ENCODE data around the gene SRGAP1.

The SRGAP1 gene

GRCh38 chr12:64056741-64057140 lies 212.2 kb downstream of the SRGAP1 start:
- Histone ChIP-seq H3K36me3 (ENCODE audit: control insufficient read depth in 2 of 2, insufficient read depth in 1 of 2, low read length in 2 of 2) (no peaks in the 10 kb centered on the region), H3K27ac (ENCODE audit: extremely low read depth, low read depth, low read length) (no peak overlapping the region), H3K4me1 (ENCODE audit: control insufficient read depth, insufficient read depth, low read length) (peaks cover 10% of the 10 kb centered on the region; the same call in 1 of the 2 replicates), H3K9me3 (ENCODE audit: control insufficient read depth, insufficient read depth, low read depth, low read length) (no peaks in the 10 kb centered on the region), H3K4me3 (ENCODE audit: low read depth, low read length) (no peak overlapping the region)
- ChIA-PET CTCF (no interaction called here), POLR2A (no interaction called here)
- no peak for TF ChIP-seq ZNF521 (tag by site-specific recombination; IDR thresholded peaks at IDR 0.05)
- TF ChIP-seq, protein P1, sequence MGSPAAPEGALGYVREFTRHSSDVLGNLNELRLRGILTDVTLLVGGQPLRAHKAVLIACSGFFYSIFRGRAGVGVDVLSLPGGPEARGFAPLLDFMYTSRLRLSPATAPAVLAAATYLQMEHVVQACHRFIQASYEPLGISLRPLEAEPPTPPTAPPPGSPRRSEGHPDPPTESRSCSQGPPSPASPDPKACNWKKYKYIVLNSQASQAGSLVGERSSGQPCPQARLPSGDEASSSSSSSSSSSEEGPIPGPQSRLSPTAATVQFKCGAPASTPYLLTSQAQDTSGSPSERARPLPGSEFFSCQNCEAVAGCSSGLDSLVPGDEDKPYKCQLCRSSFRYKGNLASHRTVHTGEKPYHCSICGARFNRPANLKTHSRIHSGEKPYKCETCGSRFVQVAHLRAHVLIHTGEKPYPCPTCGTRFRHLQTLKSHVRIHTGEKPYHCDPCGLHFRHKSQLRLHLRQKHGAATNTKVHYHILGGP (tag by site-specific recombination; IDR thresholded peaks at IDR 0.05): no peak
- TF ChIP-seq ZNF560 (tag by site-specific recombination; IDR thresholded peaks at IDR 0.05; ENCODE audit: borderline replicate concordance): no peak
- no peak for TF ChIP-seq ZNF473 (tag by site-specific recombination; IDR thresholded peaks at IDR 0.05)
- TF ChIP-seq ZNF549 (tag by site-specific recombination; IDR thresholded peaks at IDR 0.05): no peak

- H3K9me3 ChIP-seq (ENCODE audit: control insufficient read depth, insufficient read depth, low read depth, low read length): no peaks in the 10 kb centered on the region
- ChIA-PET CTCF (no interaction called here), POLR2A (no interaction called here)
- no peak for TF ChIP-seq MYNN (tag by site-specific recombination; IDR thresholded peaks at IDR 0.05; ENCODE audit: borderline replicate concordance)
- H3K4me1 ChIP-seq (ENCODE audit: control insufficient read depth, insufficient read depth, low read length): peaks cover 10% of the 10 kb centered on the region; the same call in 1 of the 2 replicates
- no peaks in the 10 kb centered on the region for H3K36me3 ChIP-seq (ENCODE audit: control insufficient read depth in 2 of 2, insufficient read depth in 1 of 2, low read length in 2 of 2)
- no peak overlapping the region for H3K4me3 ChIP-seq (ENCODE audit: low read depth, low read length)
- no peak overlapping the region for H3K27ac ChIP-seq (ENCODE audit: extremely low read depth, low read depth, low read length)
Observed at GRCh38 chr12:64057706-64058105, 213.2 kb downstream of the SRGAP1 start.

DNA sequence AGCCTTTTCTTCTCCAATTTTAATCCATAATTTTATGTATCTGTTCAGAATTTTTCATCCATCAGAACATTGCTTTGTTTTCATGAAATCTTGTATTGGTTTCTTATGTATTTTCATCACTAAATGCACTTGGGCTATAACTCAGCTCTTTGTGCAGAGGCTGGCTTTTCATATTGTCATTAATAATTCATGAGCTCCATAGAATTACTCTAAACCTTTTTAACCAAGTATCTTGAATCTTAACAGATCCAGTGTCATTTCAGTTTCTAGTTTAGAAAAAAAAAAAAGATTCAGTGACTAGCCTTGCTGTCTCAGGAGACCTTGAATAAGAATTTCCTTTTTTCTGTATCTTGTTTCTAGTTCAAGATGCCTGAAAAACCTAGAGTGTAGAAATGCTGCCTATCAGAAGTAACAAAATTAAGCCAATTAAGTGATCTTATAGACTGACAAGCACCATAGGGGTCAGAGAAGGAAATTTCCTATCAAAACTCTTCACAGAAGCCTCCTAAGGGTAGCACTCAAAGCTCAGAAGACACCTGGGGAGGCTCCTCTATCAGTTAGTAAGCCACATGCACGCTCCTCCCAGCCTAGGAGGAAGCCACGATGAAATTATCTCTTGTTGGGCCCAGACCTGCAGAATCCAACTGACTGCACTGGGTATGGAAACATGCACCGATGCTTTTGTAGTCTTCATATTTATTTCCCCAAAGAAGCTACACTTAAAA lies 214.2 kb downstream of the SRGAP1 start:
- CTCF ChIA-PET: no interaction called here
- POLR2A ChIA-PET: no interaction called here
- no peak overlapping the region for H3K4me3 ChIP-seq (ENCODE audit: low read depth, low read length)
- H3K4me1 ChIP-seq (ENCODE audit: control insufficient read depth, insufficient read depth, low read length): peaks cover 8% of the 10 kb centered on the region; the same call in 1 of the 2 replicates
- TF ChIP-seq BCL11A (tag by site-specific recombination; IDR thresholded peaks at IDR 0.05; ENCODE audit: low read depth) (no peak), ZNF677 (tag by site-specific recombination; IDR thresholded peaks at IDR 0.05) (no peak), ZNF585B (tag by site-specific recombination; IDR thresholded peaks at IDR 0.05) (no peak), TRIM28 (IDR thresholded peaks at IDR 0.05; ENCODE audit: borderline replicate concordance, low read length) (no peak), ZNF423 (tag by site-specific recombination; IDR thresholded peaks at IDR 0.05) (no peak), ZNF16 (tag by site-specific recombination; IDR thresholded peaks at IDR 0.05; ENCODE audit: low read depth) (no peak)
- H3K9me3 ChIP-seq (ENCODE audit: control insufficient read depth, insufficient read depth, low read depth, low read length): no peaks in the 10 kb centered on the region
- H3K27ac ChIP-seq (ENCODE audit: extremely low read depth, low read depth, low read length): no peak overlapping the region
- no peaks in the 10 kb centered on the region for H3K36me3 ChIP-seq (ENCODE audit: control insufficient read depth in 2 of 2, insufficient read depth in 1 of 2, low read length in 2 of 2)

DNA sequence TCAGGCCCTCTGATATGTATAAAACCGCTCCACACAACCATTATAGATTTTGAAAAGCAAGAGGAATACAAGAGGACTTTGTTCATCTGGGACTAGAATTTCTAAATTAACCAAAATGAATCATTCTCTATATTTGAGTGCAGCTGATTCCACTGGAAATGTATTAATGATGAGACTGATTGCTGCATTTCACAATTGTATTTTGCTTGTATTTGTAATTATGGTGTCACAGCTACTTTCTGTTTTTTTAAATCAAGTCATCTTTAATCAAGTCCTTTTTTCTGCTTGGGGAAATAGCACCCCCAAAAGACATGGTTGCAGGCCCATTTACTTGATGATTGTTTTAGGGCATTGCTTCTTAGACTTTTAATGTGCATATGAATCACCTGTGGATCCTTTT lies 215.2 kb downstream of the SRGAP1 start:
- no peak for TF ChIP-seq ZNF558 (tag by site-specific recombination; IDR thresholded peaks at IDR 0.05)
- no peak for TF ChIP-seq ZSCAN16 (tag by site-specific recombination; IDR thresholded peaks at IDR 0.05)
- no peak for TF ChIP-seq HOXD13 (CRISPR knock-in tag; IDR thresholded peaks at IDR 0.05; ENCODE audit: borderline replicate concordance)
- no peak for TF ChIP-seq TRIM28 (IDR thresholded peaks at IDR 0.05; ENCODE audit: borderline replicate concordance, low read length)
- no peak for TF ChIP-seq ZNF2 (tag by site-specific recombination; IDR thresholded peaks at IDR 0.05)
- no peak for TF ChIP-seq ZNF416 (tag by site-specific recombination; IDR thresholded peaks at IDR 0.05)
- no peak for TF ChIP-seq ZBTB26 (tag by site-specific recombination; optimal IDR thresholded peaks at IDR 0.05)
- TF ChIP-seq KLF16 (tag by site-specific recombination; IDR thresholded peaks at IDR 0.05): no peak
- no peak for TF ChIP-seq ZFP37 (tag by site-specific recombination; IDR thresholded peaks at IDR 0.05)
- no peak for TF ChIP-seq ZXDB (tag by site-specific recombination; IDR thresholded peaks at IDR 0.05)
- TF ChIP-seq ZNF585B (tag by site-specific recombination; IDR thresholded peaks at IDR 0.05): no peak
- TF ChIP-seq KLF1 (tag by site-specific recombination; IDR thresholded peaks at IDR 0.05): no peak
- TF ChIP-seq, protein P2, sequence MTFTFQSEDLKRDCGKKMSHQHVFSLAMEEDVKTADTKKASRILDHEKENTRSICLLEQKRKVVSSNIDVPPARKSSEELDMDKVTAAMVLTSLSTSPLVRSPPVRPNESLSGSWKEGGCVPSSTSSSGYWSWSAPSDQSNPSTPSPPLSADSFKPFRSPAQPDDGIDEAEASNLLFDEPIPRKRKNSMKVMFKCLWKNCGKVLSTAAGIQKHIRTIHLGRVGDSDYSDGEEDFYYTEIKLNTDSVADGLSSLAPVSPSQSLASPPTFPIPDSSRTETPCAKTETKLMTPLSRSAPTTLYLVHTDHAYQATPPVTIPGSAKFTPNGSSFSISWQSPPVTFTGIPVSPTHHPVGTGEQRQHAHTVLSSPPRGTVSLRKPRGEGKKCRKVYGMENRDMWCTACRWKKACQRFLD (tag by site-specific recombination; IDR thresholded peaks at IDR 0.05): no peak
- no peak for TF ChIP-seq ZNF544 (tag by site-specific recombination; IDR thresholded peaks at IDR 0.05)
- no peak for TF ChIP-seq IKZF3 (tag by site-specific recombination; IDR thresholded peaks at IDR 0.05)
- Histone ChIP-seq H3K9me3 (ENCODE audit: control insufficient read depth, insufficient read depth, low read depth, low read length) (no peaks in the 10 kb centered on the region), H3K27ac (ENCODE audit: extremely low read depth, low read depth, low read length) (no peak overlapping the region), H3K4me3 (ENCODE audit: low read depth, low read length) (no peak overlapping the region), H3K4me1 (ENCODE audit: control insufficient read depth, insufficient read depth, low read length) (peaks cover 5% of the 10 kb centered on the region; the same call in 1 of the 2 replicates), H3K36me3 (ENCODE audit: control insufficient read depth in 2 of 2, insufficient read depth in 1 of 2, low read length in 2 of 2) (no peaks in the 10 kb centered on the region)
- CTCF ChIA-PET: no interaction called here
- POLR2A ChIA-PET: no interaction called here
